ENCODE data around the gene NDUFA13.

The NDUFA13 gene

GRCh38 chr19:19504754-19505668 lies 11.0 kb upstream of the NDUFA13 start:
- intact Hi-C loops (cut with DNase I): no loop called here
- no peak for DNase-seq

GRCh38 chr19:19505669-19506326 lies 10.2 kb upstream of the NDUFA13 start:
- intact Hi-C loops (cut with DNase I): no loop called here
- no peak for DNase-seq

GRCh38 chr19:19506592-19506991 lies 9.4 kb upstream of the NDUFA13 start:
- intact Hi-C loops (cut with DNase I): no loop called here
- no peak for DNase-seq

GRCh38 chr19:19507354-19507753 lies 8.7 kb upstream of the NDUFA13 start:
- DNase-seq: no peak
- intact Hi-C loops (cut with DNase I): no loop called here

GRCh38 chr19:19508217-19508616 lies 7.8 kb upstream of the NDUFA13 start:
- DNase-seq: no peak
- intact Hi-C loops (cut with DNase I): no loop called here

- DNase-seq: no peak
- intact Hi-C loops (cut with DNase I): no loop called here
Observed at GRCh38 chr19:19510432-19510831, 5.6 kb upstream of the NDUFA13 start.

- no peak for DNase-seq
- intact Hi-C loops (cut with DNase I): no loop called here
Observed at GRCh38 chr19:19513682-19514081, 2.3 kb upstream of the NDUFA13 start.

GRCh38 chr19:19514215-19514657 lies 1.8 kb upstream of the NDUFA13 start:
- DNase-seq: peak in 39 of 42 donors; percentile 29 to 83 (median 65)
- intact Hi-C loops (cut with DNase I): no loop called here

- intact Hi-C loops (cut with DNase I): no loop called here
- no peak for DNase-seq
Observed at GRCh38 chr19:19514881-19515641, 964 bp upstream of the NDUFA13 start, which contains the start of gene TSSK6. TSS of gene TSSK6 (minus strand) at chr19:19515548. CDS start at chr19:19515427, 121 bp downstream.

- DNase-seq: no peak
- intact Hi-C loops (cut with DNase I): no loop called here
Observed at GRCh38 chr19:19517235-19517619, 1.2 kb downstream of the NDUFA13 start.

GRCh38 chr19:19520989-19521388 lies 5.0 kb downstream of the NDUFA13 start:
- no peak for DNase-seq
- intact Hi-C loops (cut with DNase I): no loop called here

- no peak for DNase-seq
- intact Hi-C loops (cut with DNase I): no loop called here
Observed at GRCh38 chr19:19523177-19523576, 7.2 kb downstream of the NDUFA13 start.

GRCh38 chr19:19524053-19524452 lies 8.0 kb downstream of the NDUFA13 start:
- no peak for DNase-seq
- intact Hi-C loops (cut with DNase I): no loop called here

GRCh38 chr19:19525611-19526380 lies 9.8 kb downstream of the NDUFA13 start:
- intact Hi-C loops (cut with DNase I): no loop called here
- no peak for DNase-seq

GRCh38 chr19:19526581-19527370 lies 10.8 kb downstream of the NDUFA13 start:
- intact Hi-C loops (cut with DNase I): no loop called here
- DNase-seq: peak in 4 of 42 donors; percentile 43 to 61 (median 51)

- DNase-seq: no peak
- intact Hi-C loops (cut with DNase I): no loop called here
Observed at GRCh38 chr19:19527371-19527656, 11.3 kb downstream of the NDUFA13 start.

- intact Hi-C loops (cut with DNase I): no loop called here
- peak in 1 of 42 donors; percentile 10 for DNase-seq
Observed at GRCh38 chr19:19527674-19528625, 11.9 kb downstream of the NDUFA13 start.
